HUES48 (cell line): ENCODE results near the gene FBXW10B.
"Not testable (repeated sequence)": the region's sequence is repeated elsewhere in the genome, so short reads cannot be mapped to it uniquely, and the experiment has no call there.

Experiments used
- H3K27ac ChIP-seq: one replicate; pipeline ENCODE4 v1.7.0; 2013; ENCODE audit warnings: low read depth, low read length, inconsistent platforms
- H3K27me3 ChIP-seq: 2 replicates; pipeline ENCODE4 v1.6.1; 2013; ENCODE audit warnings: mild to moderate bottlenecking, low read length; ENCODE audit not compliant: control insufficient read depth, insufficient read depth
- H3K36me3 ChIP-seq: 2 replicates; pipeline ENCODE4 v1.6.1; 2013; ENCODE audit warnings: low read length; ENCODE audit not compliant: control insufficient read depth, insufficient read depth
- H3K4me1 ChIP-seq: 2 replicates; pipeline ENCODE4 v1.6.1; 2013; ENCODE audit warnings: mild to moderate bottlenecking, low read length; ENCODE audit not compliant: control insufficient read depth, insufficient read depth
- H3K4me3 ChIP-seq: 2 replicates; pipeline ENCODE4 v1.5.1; 2013; ENCODE audit warnings: mild to moderate bottlenecking, low read depth, low read length
- H3K9ac ChIP-seq: 2 replicates; pipeline ENCODE4 v1.6.1; 2013; ENCODE audit warnings: mild to moderate bottlenecking, low read depth, low read length, moderate library complexity
- H3K9me3 ChIP-seq: 2 replicates; pipeline ENCODE4 v1.6.1; 2013; ENCODE audit warnings: low read length; ENCODE audit not compliant: control insufficient read depth, insufficient read depth

Gene FBXW10B

DNA sequence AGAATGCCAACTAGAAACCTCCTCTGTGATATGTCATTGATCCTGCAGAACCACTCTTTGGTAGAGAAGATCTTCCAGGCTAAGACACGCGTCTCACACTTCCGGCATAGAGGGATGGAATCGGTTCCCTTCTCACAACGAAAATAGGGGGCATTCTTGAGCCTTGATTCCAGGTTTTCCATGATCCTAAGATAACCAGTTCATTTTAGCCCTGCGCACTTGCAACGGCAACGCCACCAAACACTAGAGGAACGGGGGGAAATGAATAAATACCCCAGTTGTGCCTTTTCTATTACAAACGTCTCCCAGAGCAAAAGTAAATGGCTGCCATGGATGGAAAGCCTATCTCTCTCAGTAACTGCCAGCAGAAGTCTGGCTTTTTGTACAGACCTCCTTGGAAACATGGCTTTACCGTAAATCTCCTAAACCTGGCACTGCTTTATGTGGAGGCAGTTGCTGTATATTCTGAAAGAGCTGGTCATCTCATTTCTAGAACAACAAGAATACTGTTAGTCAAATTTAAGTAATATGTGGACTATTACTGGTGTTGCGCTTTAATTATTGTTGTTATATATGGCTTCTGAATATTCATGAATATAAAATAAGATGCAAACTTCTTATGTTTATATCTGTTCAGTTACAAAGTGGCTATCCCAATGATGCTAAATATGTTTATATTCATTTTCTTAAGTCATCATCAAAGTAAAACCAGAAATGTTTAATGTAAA lies at the start of gene FBXW10B:
Gene FBXW10B, minus strand, starts transcription at position 374 of the 728 bp plus-strand sequence. Its CDS starts 192 bp downstream, at position 182.
- H3K27ac ChIP-seq, H3K9ac ChIP-seq, H3K27me3 ChIP-seq, H3K4me3 ChIP-seq, H3K36me3 ChIP-seq, H3K9me3 ChIP-seq, H3K4me1 ChIP-seq: not testable (repeated sequence)

GRCh38 chr17:15663691-15664090 lies 44.2 kb upstream of the FBXW10B start:
- Histone ChIP-seq H3K4me3 (no peak overlapping the region), H3K9ac (no peak overlapping the region), H3K4me1 (peaks cover 10% of the 10 kb centered on the region; the same call in 1 of the 2 replicates), H3K36me3 (peaks cover 19% of the 10 kb centered on the region), H3K9me3 (no peaks in the 10 kb centered on the region), H3K27ac (no peak overlapping the region), H3K27me3 (no peaks in the 10 kb centered on the region)

DNA sequence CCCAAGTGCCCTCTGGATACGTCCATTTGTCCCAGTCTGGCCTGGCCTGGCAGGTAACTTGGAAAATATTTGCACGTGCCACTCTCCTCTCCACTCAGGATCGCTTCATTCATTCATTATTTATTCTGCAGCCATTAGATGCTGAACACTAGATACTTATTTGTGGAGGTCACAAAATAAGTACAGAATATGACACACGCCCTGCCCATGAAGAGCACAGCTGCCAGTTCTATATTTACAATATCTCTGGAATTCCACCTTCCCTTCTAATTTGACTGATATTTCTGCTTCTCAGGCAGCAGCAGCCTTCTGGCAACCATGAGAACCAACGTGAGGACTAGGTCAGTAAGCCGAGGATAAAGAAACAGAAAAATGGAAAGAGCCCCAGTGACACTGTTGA lies 43.7 kb upstream of the FBXW10B start:
- no peak overlapping the region for H3K27ac ChIP-seq
- no peaks in the 10 kb centered on the region for H3K9me3 ChIP-seq
- H3K4me1 ChIP-seq, result peaks cover 10% of the 10 kb centered on the region; the same call in 1 of the 2 replicates
- peaks cover 19% of the 10 kb centered on the region for H3K36me3 ChIP-seq
- no peak overlapping the region for H3K4me3 ChIP-seq
- H3K27me3 ChIP-seq, result no peaks in the 10 kb centered on the region
- no peak overlapping the region for H3K9ac ChIP-seq

- Histone ChIP-seq H3K4me1 (peaks cover 10% of the 10 kb centered on the region; the same call in 1 of the 2 replicates), H3K9ac (no peak overlapping the region), H3K27ac (no peak overlapping the region), H3K36me3 (peaks cover 19% of the 10 kb centered on the region), H3K9me3 (no peaks in the 10 kb centered on the region), H3K4me3 (no peak overlapping the region), H3K27me3 (no peaks in the 10 kb centered on the region)
Measured at GRCh38 chr17:15662681-15663080, 43.2 kb upstream of the FBXW10B start.

DNA sequence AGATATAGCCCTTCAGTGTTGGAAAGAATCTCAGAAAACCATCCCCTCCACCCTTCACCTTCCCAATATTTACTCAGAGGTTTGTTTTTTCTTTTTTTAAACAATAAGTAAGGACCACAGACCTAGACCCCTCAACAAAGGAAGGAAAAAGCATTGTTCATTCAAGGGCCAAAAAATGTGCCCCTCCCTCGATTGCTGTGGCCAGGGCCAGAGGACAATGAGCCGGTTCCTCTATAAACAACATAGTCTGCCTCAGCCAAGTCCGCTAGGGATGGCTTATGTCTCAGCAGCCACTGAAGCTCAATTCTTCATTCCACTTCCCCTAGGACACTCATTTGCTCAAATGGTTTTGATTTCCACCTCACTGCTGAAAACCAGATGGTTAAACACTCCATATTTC lies 40.6 kb upstream of the FBXW10B start:
- Histone ChIP-seq H3K36me3 (peaks cover 23% of the 10 kb centered on the region), H3K4me1 (peaks cover 12% of the 10 kb centered on the region), H3K9ac (no peak overlapping the region), H3K27ac (no peak overlapping the region), H3K4me3 (no peak overlapping the region), H3K27me3 (no peaks in the 10 kb centered on the region), H3K9me3 (no peaks in the 10 kb centered on the region)

- Histone ChIP-seq H3K4me1 (peaks cover 16% of the 10 kb centered on the region), H3K9ac (no peak overlapping the region), H3K4me3 (no peak overlapping the region), H3K27ac (no peak overlapping the region), H3K9me3 (no peaks in the 10 kb centered on the region), H3K27me3 (no peaks in the 10 kb centered on the region), H3K36me3 (peaks cover 23% of the 10 kb centered on the region)
Measured at GRCh38 chr17:15659663-15660062, 40.2 kb upstream of the FBXW10B start.

GRCh38 chr17:15659236-15659635 lies 39.7 kb upstream of the FBXW10B start:
- Histone ChIP-seq H3K9me3 (no peaks in the 10 kb centered on the region), H3K27ac (no peak overlapping the region), H3K9ac (no peak overlapping the region), H3K27me3 (no peaks in the 10 kb centered on the region), H3K4me3 (no peak overlapping the region), H3K36me3 (peaks cover 20% of the 10 kb centered on the region), H3K4me1 (peaks cover 19% of the 10 kb centered on the region)

DNA sequence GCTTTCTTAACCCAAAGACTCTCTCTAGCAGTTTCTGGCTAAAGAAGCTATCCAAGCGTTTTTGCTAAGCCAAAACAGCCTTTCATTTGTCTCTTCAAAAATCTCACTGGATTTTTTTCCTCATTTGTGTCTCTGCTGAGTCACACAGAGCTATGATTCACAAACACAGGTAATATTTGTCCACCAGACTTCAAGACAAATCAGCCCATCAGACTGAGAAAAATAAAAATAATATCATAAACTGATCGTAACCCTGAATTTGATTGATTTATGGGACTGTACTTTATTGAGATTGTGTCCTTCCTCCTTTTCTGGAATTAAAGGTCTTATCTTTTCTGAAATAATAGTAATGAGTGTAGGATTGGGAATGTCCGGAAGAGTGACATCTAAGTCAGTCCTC lies 38.8 kb upstream of the FBXW10B start:
- no peak overlapping the region for H3K27ac ChIP-seq

GRCh38 chr17:15657868-15658267 lies 38.4 kb upstream of the FBXW10B start:
- H3K4me1 ChIP-seq, result peaks cover 25% of the 10 kb centered on the region
- no peak overlapping the region for H3K9ac ChIP-seq
- peaks cover 10% of the 10 kb centered on the region; the same call in 1 of the 2 replicates for H3K36me3 ChIP-seq
- no peaks in the 10 kb centered on the region for H3K9me3 ChIP-seq
- no peaks in the 10 kb centered on the region for H3K27me3 ChIP-seq
- H3K27ac ChIP-seq, result no peak overlapping the region
- no peak overlapping the region for H3K4me3 ChIP-seq

More for the DNA sequence above, 38.8 kb upstream of the FBXW10B start:
- Histone ChIP-seq H3K9me3 (no peaks in the 10 kb centered on the region), H3K4me3 (no peak overlapping the region), H3K36me3 (peaks cover 12% of the 10 kb centered on the region; the same call in 1 of the 2 replicates), H3K27me3 (no peaks in the 10 kb centered on the region), H3K9ac (no peak overlapping the region), H3K4me1 (peaks cover 25% of the 10 kb centered on the region)

- no peaks in the 10 kb centered on the region for H3K9me3 ChIP-seq
- H3K4me3 ChIP-seq, result no peak overlapping the region
- H3K9ac ChIP-seq, result no peak overlapping the region
- no peak overlapping the region for H3K27ac ChIP-seq
- peaks cover 4% of the 10 kb centered on the region; the same call in 1 of the 2 replicates for H3K36me3 ChIP-seq
- no peaks in the 10 kb centered on the region for H3K27me3 ChIP-seq
- H3K4me1 ChIP-seq, result peaks cover 30% of the 10 kb centered on the region
Measured at GRCh38 chr17:15654886-15655561, 35.5 kb upstream of the FBXW10B start.

- Histone ChIP-seq H3K4me1 (peaks cover 30% of the 10 kb centered on the region), H3K27ac (peak overlapping the region; percentile 22), H3K9ac (0 out of 2 replicates have a peak overlapping the region, but pooled peaks have one; percentile 9)
- not testable (repeated sequence) for H3K36me3 ChIP-seq, H3K9me3 ChIP-seq, H3K27me3 ChIP-seq, H3K4me3 ChIP-seq
Measured at GRCh38 chr17:15654401-15654800, 34.9 kb upstream of the FBXW10B start.
